HG02642 (cell line): Measurements from ENCODE around the gene ZCCHC7.
"Not testable (repeated sequence)": the region's sequence is repeated elsewhere in the genome, so short reads cannot be mapped to it uniquely, and the experiment has no call there.

ENCODE experiments used
- ATAC-seq: cut with Tn5 transposase; IDR thresholded peaks from one replicate; pipeline ENCODE4 v1.9.1; 2021; ENCODE audit warnings: mild to moderate bottlenecking; ENCODE audit not compliant: unreplicated experiment, poor library complexity

The ZCCHC7 gene

DNA sequence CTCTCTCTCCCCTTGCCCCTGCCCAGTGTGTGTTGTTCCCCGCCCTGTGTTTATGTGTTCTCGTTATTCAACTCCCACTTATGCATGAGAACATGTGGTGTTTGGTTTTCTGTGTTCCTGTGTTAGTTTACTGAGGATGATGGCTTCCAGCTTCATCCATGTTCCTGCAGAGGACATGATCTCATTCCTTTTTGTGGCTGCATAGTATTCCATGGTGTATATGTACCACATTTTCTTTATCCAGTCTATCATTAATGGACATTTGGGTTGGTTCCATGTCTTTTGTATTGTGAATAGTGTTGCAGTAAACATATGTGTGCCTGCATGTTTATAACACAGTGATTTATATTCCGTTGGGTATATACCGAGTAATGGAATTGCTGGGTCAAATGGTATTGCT lies 83.1 kb downstream of the ZCCHC7 start:
- ATAC-seq: not testable (repeated sequence)

DNA sequence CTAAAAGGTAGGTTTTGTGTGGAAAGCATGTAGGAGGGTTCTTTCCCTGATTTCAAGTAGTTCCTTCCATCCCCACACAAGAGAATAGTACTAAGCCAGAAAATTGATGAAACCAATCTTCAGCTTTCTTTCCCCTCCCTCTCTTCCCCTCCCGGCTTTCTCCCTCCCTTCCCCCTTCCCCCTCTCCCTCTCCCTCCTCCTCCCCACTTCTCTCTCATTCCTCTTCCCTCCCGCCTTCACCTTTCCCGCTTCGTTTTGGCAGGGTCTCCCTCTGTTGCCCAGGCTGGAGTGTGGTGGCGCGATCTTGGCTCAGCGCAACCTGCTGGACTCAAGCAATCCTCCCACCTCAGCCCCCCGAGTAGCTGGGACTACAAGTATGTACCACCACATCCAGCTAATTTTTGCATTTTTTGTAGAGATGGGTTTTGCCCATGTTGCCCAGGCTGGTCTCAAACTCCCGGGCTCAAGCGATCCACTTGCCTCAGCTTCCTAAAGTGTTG lies 85.8 kb downstream of the ZCCHC7 start:
- ATAC-seq: no peak

DNA sequence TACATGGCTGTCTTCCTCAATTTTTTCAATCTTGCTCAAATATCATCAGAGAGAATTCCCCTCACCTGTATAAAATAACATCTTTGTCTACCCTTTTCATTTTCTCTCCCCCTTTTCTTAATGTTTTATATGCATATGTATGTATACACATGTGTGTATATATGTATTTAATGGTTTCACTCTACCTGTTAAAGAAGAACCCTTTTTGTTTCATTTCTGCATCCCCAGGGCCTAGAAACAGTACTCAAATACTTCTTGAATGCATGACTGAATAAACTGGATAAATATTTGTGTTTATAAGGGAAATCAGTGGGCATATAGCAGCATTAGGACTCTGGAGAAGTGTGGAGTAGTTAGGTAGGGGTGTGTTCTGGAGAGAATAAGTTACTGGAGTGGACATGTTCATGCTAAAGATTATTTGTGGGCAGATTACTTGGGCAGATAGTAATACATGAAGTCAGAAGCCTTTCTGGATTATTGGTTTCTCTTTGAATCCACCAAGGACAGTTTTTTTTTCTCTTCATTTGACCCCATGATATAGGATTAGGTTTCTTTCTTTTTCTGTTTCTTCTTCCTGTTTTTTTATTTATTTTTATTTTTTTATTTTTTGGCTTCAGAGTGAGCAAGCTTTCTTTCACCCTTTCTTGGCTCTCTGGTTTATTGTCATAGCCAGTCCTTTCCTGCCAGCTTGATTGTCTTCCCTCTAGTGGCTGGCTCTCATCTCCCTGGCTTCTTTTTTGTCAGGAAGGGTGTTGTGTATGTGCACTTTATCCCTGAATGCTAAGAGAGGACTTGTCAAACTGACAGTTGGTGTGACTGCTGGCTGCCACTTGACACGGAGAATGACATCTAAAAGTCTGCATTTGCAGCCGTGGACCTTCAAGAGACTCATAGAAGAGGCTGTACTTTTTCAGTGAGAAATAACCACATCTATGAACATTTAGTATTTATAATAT lies 89.3 kb downstream of the ZCCHC7 start:
- no peak for ATAC-seq

DNA sequence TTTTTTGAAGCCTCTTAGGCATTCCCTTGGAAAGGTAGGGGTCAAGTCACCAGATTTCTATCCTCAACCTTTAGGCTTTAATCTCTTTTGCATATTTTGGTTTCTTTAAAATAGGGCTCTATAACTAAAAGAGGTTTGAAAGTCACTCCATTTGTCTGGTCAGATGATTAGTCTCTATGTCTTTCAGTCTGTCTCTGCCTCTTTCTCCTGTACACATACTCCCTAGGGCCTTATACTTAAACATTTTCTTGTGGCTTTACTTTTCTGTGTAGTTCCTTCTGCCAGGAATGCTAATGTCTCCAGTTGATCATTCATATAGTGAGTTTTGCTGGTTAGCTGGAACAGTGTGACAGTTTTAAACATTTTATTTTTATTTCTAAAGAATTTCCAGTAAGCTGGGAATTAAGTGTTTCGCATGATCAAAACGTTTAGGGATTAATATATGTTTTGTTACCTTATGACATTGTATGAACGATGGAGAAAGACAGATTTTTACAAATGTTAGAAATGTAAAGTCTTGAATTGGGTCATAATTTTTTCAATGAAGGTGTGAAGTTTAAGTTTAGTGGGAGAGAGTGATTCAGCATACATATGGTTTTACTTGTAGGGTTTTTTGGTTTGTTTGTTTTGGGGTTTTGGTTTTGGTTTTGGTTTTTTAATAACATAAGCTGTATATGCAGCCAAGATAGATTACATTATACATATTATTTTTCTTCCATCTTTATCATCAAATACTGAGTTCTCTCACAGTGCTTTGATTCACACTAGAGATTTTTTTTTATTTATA lies 90.6 kb downstream of the ZCCHC7 start:
- no peak for ATAC-seq

DNA sequence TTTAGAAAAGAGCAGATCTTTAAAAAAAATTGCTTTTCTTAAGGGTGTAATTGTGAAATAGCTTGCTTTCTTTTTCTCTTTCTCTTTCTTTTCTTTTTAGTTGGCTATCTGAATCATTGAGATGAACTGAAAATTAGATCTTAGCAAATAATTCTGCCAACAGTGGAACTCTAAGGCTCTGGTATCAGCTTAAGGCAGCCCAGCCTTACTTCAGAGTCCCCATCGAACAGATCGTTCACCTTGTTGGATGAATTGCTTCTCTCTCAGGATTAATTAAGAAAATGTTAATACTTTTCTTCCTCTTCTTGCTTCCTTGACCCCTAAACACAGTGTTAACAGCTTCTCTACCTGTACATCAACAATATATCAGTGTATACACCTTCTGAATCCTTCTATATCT lies 92.1 kb downstream of the ZCCHC7 start:
- no peak for ATAC-seq

DNA sequence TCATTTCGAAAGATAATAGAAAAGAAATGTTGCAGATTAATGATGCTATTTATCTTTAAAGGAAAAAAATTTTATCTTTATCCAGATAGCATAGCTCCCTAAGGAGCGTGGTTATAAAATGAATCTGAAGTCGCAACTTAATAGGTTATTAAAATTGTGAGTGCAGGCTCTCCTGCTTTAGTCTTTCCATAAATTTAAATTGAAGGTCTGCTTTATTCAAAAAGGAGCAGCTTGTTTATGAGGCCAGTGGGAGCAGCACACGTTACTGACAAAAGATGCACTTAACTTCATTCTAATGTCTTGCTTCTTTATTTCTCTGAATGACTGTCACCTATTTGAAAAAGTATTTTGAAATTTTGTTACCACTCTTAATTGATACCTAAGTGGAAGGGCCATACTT lies 95.0 kb downstream of the ZCCHC7 start:
- ATAC-seq: no peak

DNA sequence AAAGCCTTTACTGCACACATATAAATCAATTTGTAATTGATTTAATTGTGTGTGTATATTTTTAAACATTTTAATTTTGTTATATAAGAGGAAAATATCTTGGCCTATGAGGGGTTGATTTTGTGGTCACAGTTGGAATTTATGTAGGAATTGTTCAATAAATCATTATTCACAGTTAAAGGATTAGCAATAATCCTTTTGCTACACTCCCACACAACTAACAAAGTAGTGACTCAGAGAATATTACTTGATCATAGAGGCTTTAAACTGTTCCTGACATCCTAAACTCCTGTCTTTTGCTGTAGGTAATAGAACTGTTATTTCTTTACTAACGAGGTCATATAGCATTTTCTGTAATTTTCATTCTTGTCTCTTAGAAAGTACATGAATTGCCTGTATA lies 95.5 kb downstream of the ZCCHC7 start:
- ATAC-seq: no peak

DNA sequence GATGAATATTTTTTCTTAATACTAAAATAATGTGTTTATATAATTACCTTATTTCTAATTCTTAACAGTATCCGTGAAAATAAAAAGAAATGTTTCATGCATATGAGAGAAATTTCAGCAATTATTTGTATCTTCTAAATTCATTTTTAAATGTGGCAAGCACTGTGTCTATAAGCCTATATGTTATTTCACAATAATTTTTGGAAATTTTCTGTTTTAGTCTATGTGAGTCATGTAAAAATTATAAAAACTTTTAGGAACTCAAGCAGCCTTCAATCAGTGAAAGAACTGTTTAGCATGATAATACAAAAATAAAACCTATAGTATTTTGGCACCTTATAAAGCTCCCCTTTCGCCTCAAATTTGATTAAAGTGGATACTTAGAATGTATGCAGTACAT lies 96.8 kb downstream of the ZCCHC7 start:
- no peak for ATAC-seq

DNA sequence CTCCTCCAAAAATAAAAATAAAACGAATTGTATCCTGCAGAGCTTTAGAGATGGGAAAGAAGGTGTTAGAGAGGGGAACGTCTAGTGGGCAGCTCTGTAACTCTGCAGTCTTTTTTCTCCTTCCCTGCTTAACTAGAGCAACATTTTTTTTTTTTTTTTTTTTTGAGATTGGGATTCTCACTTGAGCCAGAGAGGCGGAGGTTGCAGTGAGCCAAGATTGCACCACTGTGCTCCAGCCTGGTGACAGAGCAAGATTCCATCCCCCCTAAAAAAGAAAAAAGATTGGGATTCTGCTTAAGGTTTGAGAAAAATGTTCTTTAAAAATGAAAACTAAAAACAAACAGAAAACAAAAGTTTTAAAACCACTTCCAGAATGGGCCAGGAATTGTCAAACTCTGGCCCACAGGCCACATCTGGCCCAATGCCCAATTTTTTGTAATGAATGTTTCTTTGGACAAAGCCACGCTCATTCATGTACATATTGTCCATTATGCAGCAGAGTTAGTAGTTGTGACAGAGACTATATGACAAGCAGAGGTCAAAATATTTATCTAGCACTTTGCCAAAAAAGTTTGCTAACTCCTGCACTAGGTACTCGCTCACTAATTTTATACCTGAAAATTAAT lies 98.5 kb downstream of the ZCCHC7 start:
- ATAC-seq: no peak

DNA sequence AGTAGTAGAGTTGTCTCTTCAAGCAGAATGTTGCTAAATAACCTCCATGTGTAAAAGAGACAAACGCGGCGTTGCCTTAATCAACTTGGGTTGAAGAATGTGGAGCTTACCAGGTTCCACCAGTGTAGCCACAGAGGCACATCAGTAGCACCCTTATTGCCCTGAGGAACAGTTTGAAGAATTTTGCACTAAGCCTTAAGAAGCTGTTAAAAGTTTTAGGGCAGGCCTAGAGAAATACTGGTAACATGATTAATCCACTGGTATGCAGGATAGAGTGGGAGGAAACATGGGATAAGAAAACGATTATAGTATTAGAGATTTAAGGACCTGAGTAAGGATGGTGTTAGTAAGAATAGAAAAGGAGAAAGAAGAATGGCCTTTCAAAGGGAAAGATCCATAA lies 100.6 kb downstream of the ZCCHC7 start:
- no peak for ATAC-seq

DNA sequence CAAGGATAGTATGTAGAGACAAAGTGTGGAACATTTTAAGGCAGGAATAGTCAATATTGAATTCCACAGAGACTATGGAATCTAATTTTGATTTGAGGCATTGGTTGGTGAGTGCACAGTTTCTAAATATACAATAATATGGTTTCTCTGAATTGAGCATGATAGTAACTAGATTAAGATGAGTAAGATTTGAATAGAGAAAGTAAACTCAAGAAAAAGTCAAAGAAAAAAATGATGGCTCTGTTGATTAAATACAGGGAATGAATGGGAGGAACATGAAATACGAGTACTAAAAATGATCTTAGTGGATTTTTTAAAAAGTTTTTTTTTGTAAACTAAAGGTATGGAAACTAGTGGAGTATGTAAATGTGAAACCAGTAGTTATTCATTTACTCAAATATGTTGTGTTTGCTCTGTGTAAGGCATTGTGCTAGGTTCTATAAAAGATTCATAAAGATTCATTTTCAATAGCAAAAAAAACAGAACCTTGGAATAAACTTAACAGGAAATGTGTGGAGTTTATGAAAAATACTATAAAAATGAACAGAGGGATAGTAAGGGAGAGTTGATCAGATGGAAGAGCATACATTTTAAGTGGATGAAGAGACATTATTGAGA lies 101.2 kb downstream of the ZCCHC7 start:
- no peak for ATAC-seq

DNA sequence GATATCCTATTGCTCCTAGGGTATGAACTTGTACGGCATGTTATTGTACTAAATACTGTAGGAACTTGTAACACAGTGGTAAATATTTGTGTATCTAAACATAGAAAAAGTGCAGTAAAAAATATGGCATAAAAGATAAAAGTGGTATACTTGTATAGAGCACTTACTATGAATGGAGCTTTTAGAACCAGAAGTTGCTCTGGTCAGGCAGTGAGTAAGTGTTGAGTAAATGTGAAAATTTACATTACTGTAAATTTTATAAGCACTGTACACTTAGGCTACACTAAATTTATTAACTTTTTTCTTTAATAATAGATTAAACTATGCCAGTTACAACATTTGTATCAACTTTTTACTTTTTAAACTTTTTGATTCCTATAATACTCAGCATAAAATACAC lies 109.1 kb downstream of the ZCCHC7 start:
- ATAC-seq: no peak

DNA sequence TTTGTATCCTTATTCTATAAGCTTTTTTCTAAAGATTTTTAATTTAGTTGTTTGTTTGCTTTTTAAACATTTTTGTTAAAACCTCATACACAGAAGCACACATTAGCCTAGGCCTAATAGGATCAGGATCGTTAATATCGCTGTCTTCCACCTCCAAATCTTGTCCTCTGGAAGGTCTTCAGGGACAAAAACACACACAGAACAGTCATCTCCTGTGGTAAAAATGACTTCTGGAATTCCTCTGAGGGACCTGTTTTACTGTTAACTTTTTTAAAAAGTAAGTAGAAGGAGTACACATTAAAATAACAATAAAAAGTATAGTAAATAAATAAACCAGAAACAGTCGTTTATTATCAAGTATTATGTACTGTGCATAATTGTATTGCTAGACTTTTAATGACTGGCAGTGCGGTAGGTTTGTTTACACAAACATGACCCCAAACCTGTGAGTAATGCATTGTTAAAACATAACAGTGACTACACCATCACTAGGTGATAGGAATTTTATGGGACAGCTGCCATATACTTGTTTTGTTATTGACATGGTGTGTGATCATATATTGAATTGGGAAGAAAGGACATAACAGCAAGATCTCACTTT lies 109.6 kb downstream of the ZCCHC7 start:
- ATAC-seq: no peak

DNA sequence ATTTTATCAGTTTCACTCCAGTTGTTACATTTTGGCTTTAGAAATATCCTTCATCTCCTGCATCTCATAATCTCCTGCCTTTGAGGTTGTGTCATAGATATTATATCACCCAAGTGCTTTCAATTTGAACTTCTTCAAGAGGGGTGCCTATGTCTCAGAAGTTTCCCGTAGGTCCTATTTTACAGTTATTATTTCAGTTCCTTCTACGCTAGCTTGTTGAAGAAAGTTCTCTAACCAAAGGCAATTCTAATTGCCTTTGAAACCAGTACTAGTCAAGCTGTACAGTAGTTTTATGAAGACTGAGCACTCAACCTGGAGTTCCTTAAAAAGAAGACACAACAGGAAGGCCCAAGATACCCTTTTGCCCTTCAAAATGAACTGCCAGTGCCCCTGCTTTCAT lies 116.4 kb downstream of the ZCCHC7 start:
- ATAC-seq: no peak

DNA sequence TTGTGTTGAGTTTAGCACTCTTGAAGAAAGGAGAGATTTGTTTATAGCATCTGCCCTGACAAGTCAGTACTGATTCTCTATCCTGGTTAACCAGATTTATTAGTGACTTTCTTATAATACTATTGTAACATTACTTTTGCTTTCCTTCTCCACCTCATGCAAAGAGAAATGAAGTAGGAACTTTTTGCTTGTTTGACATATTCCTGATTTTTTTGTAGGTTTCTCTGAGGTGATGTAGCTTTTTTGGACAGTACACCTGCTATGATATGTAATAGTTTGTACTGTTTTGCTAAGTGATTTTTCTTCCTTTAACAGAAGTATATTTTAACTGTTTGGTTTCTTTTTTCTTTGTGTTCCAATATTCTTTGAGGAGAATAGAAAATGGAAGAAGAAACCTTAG lies 117.7 kb downstream of the ZCCHC7 start:
- no peak for ATAC-seq

DNA sequence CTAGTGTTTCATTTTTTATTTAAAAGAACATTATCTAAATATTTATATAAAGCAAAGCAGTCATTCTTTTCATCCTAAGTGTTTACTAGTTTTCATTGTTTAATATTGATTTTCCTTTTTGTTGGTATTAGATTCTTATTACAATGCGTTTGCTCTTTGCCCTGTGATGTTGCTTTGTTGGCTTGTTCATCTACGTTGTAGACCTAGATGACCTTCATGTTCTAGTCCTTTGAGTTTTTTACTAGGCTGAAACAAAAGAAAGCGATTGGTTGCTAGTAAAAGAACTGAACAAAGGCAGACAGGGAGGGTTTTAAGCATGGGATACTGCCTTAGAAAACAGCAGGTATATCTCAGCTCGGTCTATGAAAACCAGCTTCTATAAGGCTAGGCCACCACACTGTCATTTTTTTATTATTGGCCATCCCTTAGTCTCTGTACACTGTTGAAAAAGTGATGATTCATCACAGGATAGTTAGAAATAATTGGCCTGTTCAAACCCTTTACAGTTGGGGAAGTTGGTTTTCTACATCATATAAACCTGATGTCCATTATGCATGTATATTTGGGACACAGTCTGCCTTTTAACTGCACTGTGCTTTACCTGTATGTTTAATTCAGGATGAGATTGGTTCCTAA lies 119.0 kb downstream of the ZCCHC7 start:
- ATAC-seq: no peak

DNA sequence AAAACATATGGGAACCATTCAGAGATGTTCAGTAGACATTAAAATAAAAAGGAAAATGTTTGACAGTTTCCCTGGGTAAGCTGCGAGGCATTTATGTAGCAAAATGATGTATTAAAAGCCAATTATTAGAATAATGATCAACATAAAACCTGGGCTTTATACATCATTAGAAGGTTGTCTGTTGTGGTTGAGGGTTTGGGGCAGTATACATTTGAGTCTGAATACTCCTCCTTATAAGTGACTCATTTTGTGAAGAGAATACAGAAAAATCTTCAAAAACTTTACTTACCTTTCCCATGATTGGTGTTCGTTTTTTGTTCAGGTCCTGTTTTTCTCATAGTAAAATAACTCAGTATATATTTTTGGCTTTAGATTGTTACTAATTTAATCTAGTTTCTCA lies 119.5 kb downstream of the ZCCHC7 start:
- ATAC-seq: no peak

DNA sequence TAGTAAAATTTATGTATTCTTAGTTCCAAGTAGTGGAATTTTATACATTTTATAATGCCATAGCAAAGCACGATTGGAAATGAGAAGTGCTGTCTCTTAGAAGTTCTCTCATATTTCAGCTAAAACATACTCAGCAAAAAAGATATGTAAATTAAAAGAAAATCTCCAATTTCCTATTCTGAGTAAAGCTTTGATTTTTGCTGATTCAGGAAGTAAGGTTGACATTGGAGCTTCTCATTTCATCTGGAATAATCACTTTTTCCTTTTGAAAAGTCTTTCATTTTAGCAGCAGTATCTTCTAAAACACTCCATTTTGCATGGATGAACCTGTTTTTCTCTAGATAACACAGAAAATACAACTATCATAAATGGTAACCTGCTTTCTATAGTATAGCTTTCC lies 121.0 kb downstream of the ZCCHC7 start:
- ATAC-seq: no peak

DNA sequence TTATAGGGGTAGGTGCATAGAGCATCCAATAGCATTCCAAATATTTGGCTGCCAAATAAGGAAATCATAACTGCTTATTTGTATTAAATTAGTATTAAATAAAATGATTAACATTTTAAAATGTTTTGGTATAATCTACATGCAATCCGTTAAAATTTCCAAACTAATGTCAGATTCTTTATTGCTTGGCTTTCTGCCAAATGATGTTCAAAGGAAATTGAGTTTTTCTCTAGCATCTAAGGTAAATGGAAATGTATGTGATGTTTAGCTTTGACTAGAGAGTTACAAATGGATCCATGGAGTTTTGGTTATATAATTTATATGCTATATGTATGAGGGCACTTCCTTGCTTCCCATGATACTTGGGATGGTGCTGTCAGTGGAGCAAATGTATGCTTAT lies 121.7 kb downstream of the ZCCHC7 start:
- no peak for ATAC-seq
